ENCODE results near the gene FAM107B. TPM values are rescaled to one million over a fixed set of nuclear protein-coding genes. Genes with fewer than 3 reads are reported as not detected.

The FAM107B gene
- total RNA-seq, 1 experiment from 2014 or later, result 144 TPM

- Histone ChIP-seq H3K4me2 (peak overlapping the region; percentile 47), H2AFZ (no peak overlapping the region), H3K4me3 (no peak overlapping the region), H3K79me2 (ENCODE audit: low read depth) (peaks cover 100% of the 10 kb centered on the region), H4K20me1 (ENCODE audit: insufficient read depth) (peaks cover 30% of the 10 kb centered on the region), H3K27me3 (ENCODE audit: insufficient read depth, low read depth) (no peaks in the 10 kb centered on the region), H3K9me3 (ENCODE audit: insufficient read depth, low read depth) (no peaks in the 10 kb centered on the region), H3K4me1 (replicated peaks; ENCODE audit: insufficient read depth) (peaks cover 75% of the 10 kb centered on the region), H3K27ac (peak overlapping the region; percentile 69), H3K36me3 (ENCODE audit: low read depth) (peaks cover 26% of the 10 kb centered on the region), H3K9me2 (ENCODE audit: insufficient read depth) (no peaks in the 10 kb centered on the region), H3F3A (ENCODE audit: insufficient read depth, low read depth) (peaks cover 61% of the 10 kb centered on the region)
- ChIA-PET CTCF (no interaction called here), POLR2A (ENCODE audit: unreplicated experiment) (no interaction called here)
- TF ChIP-seq CTCF (conservative IDR thresholded peaks at IDR 0.05), result no peak
- no peak for TF ChIP-seq EZH2 (IDR thresholded peaks at IDR 0.05; ENCODE audit: low read depth)
- no peak for DNase-seq
- no TSS peak for BruUV-seq (replicated peaks)
- intact Hi-C loops (cut with micrococcal nuclease; ENCODE audit: unreplicated experiment), result no loop called here
Measured at GRCh38 chr10:14555807-14556206, 218.9 kb downstream of the FAM107B start.

- no peaks in the 10 kb centered on the region for H3K27me3 ChIP-seq (ENCODE audit: insufficient read depth, low read depth)
- peaks cover 34% of the 10 kb centered on the region for H3K36me3 ChIP-seq (ENCODE audit: low read depth)
- H3K27ac ChIP-seq, result peak overlapping the region; percentile 69
- H2AFZ ChIP-seq, result no peak overlapping the region
- CTCF ChIA-PET, result no interaction called here
- H4K20me1 ChIP-seq (ENCODE audit: insufficient read depth), result peaks cover 31% of the 10 kb centered on the region
- DNase-seq, result peak in 1 of 2 experiments; percentile 70
- no peak for TF ChIP-seq EZH2 (IDR thresholded peaks at IDR 0.05; ENCODE audit: low read depth)
- TF ChIP-seq CTCF (conservative IDR thresholded peaks at IDR 0.05), result no peak
- peak overlapping the region; percentile 47 for H3K4me2 ChIP-seq
- H3F3A ChIP-seq (ENCODE audit: insufficient read depth, low read depth), result peaks cover 58% of the 10 kb centered on the region
- no peaks in the 10 kb centered on the region for H3K9me2 ChIP-seq (ENCODE audit: insufficient read depth)
- peaks cover 100% of the 10 kb centered on the region for H3K79me2 ChIP-seq (ENCODE audit: low read depth)
- no TSS peak for BruUV-seq (replicated peaks)
- intact Hi-C loops (cut with micrococcal nuclease; ENCODE audit: unreplicated experiment), result loop anchor here (5.0 kb wide), 1 partner anchor 33 kb away; no protein-coding TSS in a partner anchor
- H3K9me3 ChIP-seq (ENCODE audit: insufficient read depth, low read depth), result no peaks in the 10 kb centered on the region
- peaks cover 63% of the 10 kb centered on the region for H3K4me1 ChIP-seq (replicated peaks; ENCODE audit: insufficient read depth)
- POLR2A ChIA-PET (ENCODE audit: unreplicated experiment), result interaction anchor here (0.6 to 0.8 kb wide), 3 partner anchors 9 to 47 kb away, joined by 3 to 5 read pairs (median 5); no protein-coding TSS in a partner anchor
- no peak overlapping the region for H3K4me3 ChIP-seq
Measured at GRCh38 chr10:14554491-14555205, 220.0 kb downstream of the FAM107B start.

- peaks cover 58% of the 10 kb centered on the region for H3F3A ChIP-seq (ENCODE audit: insufficient read depth, low read depth)
- CTCF ChIA-PET, result no interaction called here
- BruUV-seq (replicated peaks), result no TSS peak
- POLR2A ChIA-PET (ENCODE audit: unreplicated experiment), result interaction anchor here (0.6 to 0.7 kb wide), 3 partner anchors 8 to 406 kb away, joined by 3 to 7 read pairs (median 5); no protein-coding TSS in a partner anchor
- H3K79me2 ChIP-seq (ENCODE audit: low read depth), result peaks cover 100% of the 10 kb centered on the region
- H3K4me1 ChIP-seq (replicated peaks; ENCODE audit: insufficient read depth), result peaks cover 62% of the 10 kb centered on the region
- no peaks in the 10 kb centered on the region for H3K9me2 ChIP-seq (ENCODE audit: insufficient read depth)
- peaks cover 34% of the 10 kb centered on the region for H3K36me3 ChIP-seq (ENCODE audit: low read depth)
- H3K27me3 ChIP-seq (ENCODE audit: insufficient read depth, low read depth), result no peaks in the 10 kb centered on the region
- peak; percentile 54 to 84 for DNase-seq
- H3K27ac ChIP-seq, result peak overlapping the region; percentile 69
- H3K4me3 ChIP-seq, result no peak overlapping the region
- H2AFZ ChIP-seq, result no peak overlapping the region
- H3K4me2 ChIP-seq, result peak overlapping the region; percentile 47
- TF ChIP-seq EZH2 (IDR thresholded peaks at IDR 0.05; ENCODE audit: low read depth), result no peak
- TF ChIP-seq CTCF (conservative IDR thresholded peaks at IDR 0.05), result no peak
- H3K9me3 ChIP-seq (ENCODE audit: insufficient read depth, low read depth), result no peaks in the 10 kb centered on the region
- intact Hi-C loops (cut with micrococcal nuclease; ENCODE audit: unreplicated experiment), result loop anchor here (5.0 kb wide), 1 partner anchor 33 kb away; no protein-coding TSS in a partner anchor
- H4K20me1 ChIP-seq (ENCODE audit: insufficient read depth), result peaks cover 33% of the 10 kb centered on the region
Measured at GRCh38 chr10:14554091-14554490, 220.6 kb downstream of the FAM107B start.

All from PC-9 (cell line).